Left lung (tissue), 10 donors: ENCODE measurements around the gene RASSF4. TPM values are rescaled to one million over a fixed set of nuclear protein-coding genes. Genes with fewer than 3 reads are reported as not detected.

Experiments
- ATAC-seq: fragments of 200-7000 bp; cut with Tn5 transposase; one replicate; pipeline ENCODE4 v1.9.1; 2020; ENCODE audit warnings: moderate library complexity
- DNase-seq, 4 donors: peaks; one replicate each; pipeline ENCODE4 v3.0.0-alpha.2; 2013 to 2020
- H3K27ac ChIP-seq, 2 donors: fragments of 200-600 bp; sonication (generic) in 1 of 2; one replicate each; pipeline versions ENCODE4 v1.5.0 to v1.8.0; 2020 to 2021
- H3K27me3 ChIP-seq, 2 donors: fragments of 200-600 bp; sonication (generic) in 1 of 2; one replicate each; pipeline versions ENCODE4 v1.5.0 to v1.8.0; 2020 to 2021
- H3K36me3 ChIP-seq, 2 donors: fragments of 200-600 bp; sonication (generic) in 1 of 2; one replicate each; pipeline versions ENCODE4 v1.5.0 to v1.8.0; 2020 to 2021
- H3K4me1 ChIP-seq, 2 donors: fragments of 200-600 bp; one replicate each; pipeline ENCODE4 v1.8.0; 2021
- H3K4me3 ChIP-seq, 2 donors: fragments of 200-600 bp; sonication (generic) in 1 of 2; one replicate each; pipeline versions ENCODE4 v1.5.0 to v1.8.0; 2020 to 2021; ENCODE audit warnings: mild to moderate bottlenecking in 1 of 2
- H3K9me3 ChIP-seq, 2 donors: fragments of 200-600 bp; sonication (generic) in 1 of 2; one replicate each; pipeline versions ENCODE4 v1.5.0 to v1.8.0; 2020 to 2021
- CTCF ChIP-seq, 2 donors: fragments of 200-600 bp; sonication (generic) in 1 of 2; IDR thresholded peaks; one replicate each; pipeline versions ENCODE4 v1.5.0 to v1.8.0; 2021; ENCODE audit warnings: antibody characterized with exemption in 2 of 2
- intact Hi-C, 2 donors: fragments of 100-400 bp; cut with DNase I; formaldehyde crosslinking; loops; one replicate each; pipeline versions ENCODE4 v1.11.2 to v1.14.2; 2022
- polyA plus RNA-seq, 6 donors: library from polyadenylated mRNA; unstranded; fragments of 120-200 nt; gene quantifications; one replicate each; pipeline ENCODE4 v1.2.1, GENCODE V29; 2013; ENCODE audit not compliant: insufficient read length in 6 of 6
- total RNA-seq, 2 donors: library from RNA; stranded (reverse); fragmentation: NEBNext Ultra II Directional; extraction: Animal tissue kit (Norgen Biotek cat#: 25700); gene quantifications; one replicate each; pipeline ENCODE4 v1.2.1, GENCODE V29; 2021
- donor health status: DM: no; HTN: yes; CAD: no.
- donor health status: DM: no; HTN: no; CAD: no.

Gene RASSF4
- total and polyA plus RNA-seq, 8 donors = 17.1 to 54.7 (median 20.7) TPM

- H3K4me3 ChIP-seq = no peak overlapping the region
- no peak for TF ChIP-seq CTCF (IDR thresholded peaks at IDR 0.05)
- H3K36me3 ChIP-seq = peaks cover 0 to 49% of the 10 kb centered on the region in 2 donors
- peak overlapping the region in 1 of 2 donors; percentile 74 for H3K27ac ChIP-seq
- H3K9me3 ChIP-seq = no peaks in the 10 kb centered on the region
- DNase-seq = no peak
- no peaks in the 10 kb centered on the region for H3K27me3 ChIP-seq
- peaks cover 27 to 90% of the 10 kb centered on the region in 2 donors for H3K4me1 ChIP-seq
- ATAC-seq = no peak
- intact Hi-C loops = no loop called here
Observed at GRCh38 chr10:44971935-44972757, 12.5 kb downstream of the RASSF4 start.

- DNase-seq = no peak
- H3K4me1 ChIP-seq = peaks cover 28 to 90% of the 10 kb centered on the region in 2 donors
- peaks cover 0 to 56% of the 10 kb centered on the region in 2 donors for H3K36me3 ChIP-seq
- ATAC-seq = no peak
- H3K27me3 ChIP-seq = no peaks in the 10 kb centered on the region
- no peak for TF ChIP-seq CTCF (IDR thresholded peaks at IDR 0.05)
- H3K9me3 ChIP-seq = no peaks in the 10 kb centered on the region
- H3K27ac ChIP-seq = peak overlapping the region; percentile 74 to 82
- intact Hi-C loops = no loop called here
- no peak overlapping the region for H3K4me3 ChIP-seq
Observed at GRCh38 chr10:44972874-44973306, 13.3 kb downstream of the RASSF4 start.

GRCh38 chr10:44973323-44974081, 13.9 kb downstream of the RASSF4 start:
- H3K4me1 ChIP-seq = peaks cover 23 to 90% of the 10 kb centered on the region in 2 donors
- intact Hi-C loops = no loop called here

GRCh38 chr10:44974082-44974627, 14.6 kb downstream of the RASSF4 start:
- no peak for TF ChIP-seq CTCF (IDR thresholded peaks at IDR 0.05)
- no peaks in the 10 kb centered on the region for H3K9me3 ChIP-seq
- H3K4me3 ChIP-seq = peak overlapping the region; percentile 29 to 37
- no peaks in the 10 kb centered on the region for H3K27me3 ChIP-seq
- peak overlapping the region; percentile 74 to 82 for H3K27ac ChIP-seq
- peaks cover 0 to 58% of the 10 kb centered on the region in 2 donors for H3K36me3 ChIP-seq
- peaks cover 26 to 90% of the 10 kb centered on the region in 2 donors for H3K4me1 ChIP-seq
- intact Hi-C loops = no loop called here
- DNase-seq (no peak), ATAC-seq (peak; percentile 3)

More at GRCh38 chr10:44973323-44974081, 13.9 kb downstream of the RASSF4 start:
- Histone ChIP-seq H3K27me3 (no peaks in the 10 kb centered on the region), H3K27ac (peak overlapping the region; percentile 74 to 82), H3K36me3 (peaks cover 0 to 58% of the 10 kb centered on the region in 2 donors), H3K9me3 (no peaks in the 10 kb centered on the region), H3K4me3 (no peak overlapping the region)
- DNase-seq = no peak
- peak; percentile 4 for ATAC-seq
- no peak for TF ChIP-seq CTCF (IDR thresholded peaks at IDR 0.05)
